Duodenal mucosa (tissue), 2 donors: ENCODE data around the gene SPATA2.
"Not testable (repeated sequence)": the region's sequence is repeated elsewhere in the genome, so short reads cannot be mapped to it uniquely, and the experiment has no call there.

Experiments used
- H3K27ac ChIP-seq: one replicate; pipeline ENCODE4 v1.7.0; 2013; ENCODE audit warnings: low read depth, low read length
- H3K27me3 ChIP-seq, 2 donors: one replicate each; pipeline ENCODE4 v1.7.0; 2013; ENCODE audit warnings: low read length in 2 of 2, control low read depth in 1 of 2; ENCODE audit not compliant: insufficient read depth in 2 of 2, control insufficient read depth in 1 of 2
- H3K36me3 ChIP-seq, 2 donors: one replicate each; pipeline ENCODE4 v1.7.0; 2013; ENCODE audit warnings: low read length in 2 of 2, control low read depth in 1 of 2; ENCODE audit not compliant: insufficient read depth in 2 of 2, control insufficient read depth in 1 of 2
- H3K4me1 ChIP-seq, 2 donors: one replicate each; pipeline ENCODE4 v1.7.0; 2013; ENCODE audit warnings: low read length in 2 of 2, control low read depth in 1 of 2; ENCODE audit not compliant: insufficient read depth in 2 of 2, control insufficient read depth in 1 of 2
- H3K4me3 ChIP-seq, 2 donors: one replicate each; pipeline ENCODE4 v1.7.0; 2013; ENCODE audit warnings: low read length in 2 of 2, low read depth in 1 of 2
- H3K9ac ChIP-seq, 2 donors: one replicate each; pipeline ENCODE4 v1.7.0; 2013; ENCODE audit warnings: low read length in 2 of 2, low read depth in 1 of 2
- H3K9me3 ChIP-seq, 2 donors: one replicate each; pipeline ENCODE4 v1.7.0; 2013; ENCODE audit warnings: low read length in 2 of 2, control low read depth in 1 of 2; ENCODE audit not compliant: control insufficient read depth in 1 of 2

SPATA2 gene

DNA sequence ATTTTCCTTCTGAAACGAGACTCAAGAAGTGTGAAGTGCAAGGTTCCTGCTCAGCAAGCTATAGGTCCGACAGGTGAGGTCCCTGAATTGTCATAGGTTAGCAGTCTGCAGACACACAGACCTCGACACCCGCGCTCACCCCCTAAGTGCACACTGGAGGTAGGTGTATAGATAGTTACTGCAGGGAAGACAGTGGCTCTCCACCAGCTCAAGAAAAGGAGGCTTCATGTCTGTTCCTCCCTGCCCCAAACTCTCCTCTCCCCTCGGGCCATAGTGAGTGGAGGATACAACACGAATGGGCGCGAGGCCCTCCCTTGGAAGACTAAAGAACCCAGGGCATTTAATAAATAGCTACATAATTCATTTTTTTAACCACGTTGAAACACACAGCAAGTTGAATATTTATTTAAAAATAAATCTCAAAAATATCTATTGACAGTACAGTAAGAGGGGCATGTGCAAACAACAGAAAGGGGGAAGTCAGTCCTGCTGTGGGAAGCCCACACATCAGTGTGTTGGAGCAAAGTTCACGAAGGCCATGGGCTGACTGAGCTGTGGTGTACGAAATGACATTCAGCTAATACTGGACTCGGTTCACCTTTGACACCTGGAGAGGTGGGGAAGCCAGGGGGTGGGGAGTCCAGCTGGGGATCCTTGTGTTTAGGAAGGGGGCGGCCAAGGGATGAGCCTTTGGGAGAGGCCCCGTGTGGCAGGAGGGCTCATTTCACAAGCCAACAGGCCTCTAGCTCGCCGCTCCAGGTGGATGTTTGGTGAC, 10.7 kb downstream of the SPATA2 start:
- H3K4me1 ChIP-seq = peaks cover 9 to 12% of the 10 kb centered on the region in 2 donors
- no peak overlapping the region for H3K27ac ChIP-seq
- H3K9ac ChIP-seq = no peak overlapping the region
- H3K4me3 ChIP-seq = no peak overlapping the region
- no peaks in the 10 kb centered on the region for H3K9me3 ChIP-seq
- H3K27me3 ChIP-seq = no peaks in the 10 kb centered on the region
- peaks cover 35 to 51% of the 10 kb centered on the region in 2 donors for H3K36me3 ChIP-seq

DNA sequence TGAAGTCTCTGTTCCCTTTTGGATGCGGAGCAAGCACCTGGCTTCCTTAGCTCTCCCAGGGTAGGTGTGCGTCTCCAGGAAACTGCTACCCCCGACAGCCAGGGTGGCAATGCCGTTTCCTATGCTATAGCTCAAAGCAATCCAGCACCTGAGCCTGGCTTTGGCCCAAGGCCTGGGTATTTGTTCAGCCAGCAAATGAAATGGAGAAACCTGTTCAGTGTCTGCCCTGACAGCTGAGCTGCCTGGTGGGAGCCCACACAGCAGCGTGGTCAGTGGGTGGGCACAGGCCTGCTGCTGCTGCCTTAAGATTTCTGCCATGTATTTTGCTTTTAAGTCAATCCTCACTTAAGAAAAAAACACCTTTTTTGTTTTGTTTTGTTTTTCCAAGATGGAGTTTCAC, 13.7 kb downstream of the SPATA2 start:
- H3K4me1 ChIP-seq = no peaks in the 10 kb centered on the region
- H3K9ac ChIP-seq = no peak overlapping the region
- peaks cover 25 to 33% of the 10 kb centered on the region in 2 donors for H3K36me3 ChIP-seq

DNA sequence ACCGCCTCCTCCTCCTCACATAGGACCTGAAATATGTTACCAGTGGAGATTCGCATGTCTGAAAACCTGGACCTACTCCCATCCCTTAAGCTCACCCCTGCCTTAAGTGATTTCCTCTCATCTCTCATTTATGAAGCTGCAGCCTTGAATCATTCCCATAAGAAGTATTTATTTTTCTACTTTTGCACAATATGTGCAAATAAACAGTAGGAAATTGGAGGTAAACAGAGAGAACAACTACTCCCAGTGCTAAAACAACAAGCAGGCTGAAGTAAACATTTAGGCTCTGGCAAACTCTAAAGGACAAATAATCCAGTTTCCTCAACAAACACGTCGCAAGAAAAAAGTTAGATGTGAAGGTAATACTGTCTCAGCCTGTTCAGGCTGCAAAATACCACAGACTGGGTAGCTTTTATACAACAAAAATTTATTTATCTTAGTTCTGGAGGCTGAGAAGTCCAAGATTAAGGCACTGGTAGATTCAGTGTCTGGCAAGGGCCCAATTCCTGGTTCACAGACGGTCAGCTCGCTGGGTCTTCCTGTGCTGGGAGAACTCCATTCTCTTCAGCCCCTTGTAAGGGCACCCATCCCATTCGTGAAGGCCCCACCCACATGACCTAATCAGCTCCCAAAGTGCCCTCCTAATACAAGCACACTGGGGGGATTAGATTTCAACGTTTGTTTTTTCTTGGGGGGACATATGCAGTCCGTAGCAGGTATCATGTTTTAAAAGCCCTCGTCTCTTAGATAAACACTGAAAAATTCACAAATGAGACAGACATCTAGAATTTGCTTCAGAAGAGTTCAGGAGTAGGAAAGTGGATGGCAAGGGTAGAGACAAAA, 15.6 kb downstream of the SPATA2 start:
- H3K36me3 ChIP-seq = peaks cover 7 to 14% of the 10 kb centered on the region in 2 donors
- no peaks in the 10 kb centered on the region for H3K27me3 ChIP-seq
- H3K9me3 ChIP-seq = no peaks in the 10 kb centered on the region
- no peak overlapping the region for H3K4me3 ChIP-seq
- H3K9ac ChIP-seq = no peak overlapping the region
- H3K4me1 ChIP-seq = no peaks in the 10 kb centered on the region
- no peak overlapping the region for H3K27ac ChIP-seq

More for the DNA sequence above, 13.7 kb downstream of the SPATA2 start:
- Histone ChIP-seq H3K4me3 (no peak overlapping the region), H3K27ac (no peak overlapping the region), H3K27me3 (no peaks in the 10 kb centered on the region), H3K9me3 (no peaks in the 10 kb centered on the region)

DNA sequence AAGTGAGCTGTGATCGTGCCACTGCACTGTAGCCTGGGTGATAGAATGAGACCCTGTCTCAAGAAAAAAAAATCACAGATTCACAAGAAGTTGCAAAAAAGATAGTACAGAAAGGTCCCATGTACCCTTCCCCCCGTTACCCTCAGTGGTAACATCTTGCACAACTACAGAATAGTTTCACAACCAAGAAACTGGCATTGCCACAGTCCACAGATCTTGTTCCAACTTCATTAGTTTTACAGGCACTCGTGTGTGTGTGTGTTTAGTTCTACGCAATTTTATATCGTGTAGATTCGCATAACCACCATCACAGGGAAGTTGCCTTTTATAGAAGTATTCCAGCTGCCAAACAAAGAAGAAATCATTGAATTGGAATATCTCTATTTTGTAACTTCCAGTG, 19.1 kb downstream of the SPATA2 start:
- H3K4me3 ChIP-seq = no peak overlapping the region
- no peak overlapping the region for H3K9ac ChIP-seq
- H3K36me3 ChIP-seq = no peaks in the 10 kb centered on the region
- peaks cover 7 to 18% of the 10 kb centered on the region in 2 donors for H3K4me1 ChIP-seq
- H3K27me3 ChIP-seq = no peaks in the 10 kb centered on the region
- H3K27ac ChIP-seq = no peak overlapping the region
- no peaks in the 10 kb centered on the region for H3K9me3 ChIP-seq

DNA sequence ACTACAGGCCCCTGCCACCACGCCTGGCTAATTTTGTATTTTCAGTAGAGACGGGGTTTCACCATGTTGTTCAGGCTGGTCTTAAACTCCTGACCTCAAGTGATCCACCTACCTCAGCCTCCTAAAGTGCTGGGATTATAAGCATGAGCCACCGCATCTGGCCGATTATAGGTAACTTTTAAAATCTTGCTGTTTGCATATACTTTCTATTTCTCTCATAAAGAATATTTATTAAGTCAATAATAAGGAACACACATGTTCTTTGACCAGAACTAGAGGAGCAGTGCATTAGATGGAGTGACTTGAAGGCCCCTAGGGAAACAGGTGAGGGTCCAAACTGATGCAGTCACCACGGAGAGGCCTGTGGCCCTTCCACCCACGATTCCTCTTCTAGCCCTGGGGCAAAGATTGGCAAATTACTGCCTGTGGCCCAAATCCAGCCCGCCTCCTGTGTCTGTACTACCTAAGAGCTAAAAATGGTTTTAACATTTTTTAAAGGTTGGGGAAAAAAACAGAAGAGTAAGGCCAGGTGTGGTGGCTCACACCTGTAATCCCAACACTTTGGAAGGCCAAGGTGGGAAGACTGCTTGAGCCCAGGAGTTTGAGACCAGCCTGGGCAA, 19.7 kb downstream of the SPATA2 start:
- H3K9ac ChIP-seq, H3K27me3 ChIP-seq, H3K27ac ChIP-seq, H3K36me3 ChIP-seq, H3K4me3 ChIP-seq, H3K9me3 ChIP-seq: not testable (repeated sequence)
- peaks cover 7 to 18% of the 10 kb centered on the region in 2 donors for H3K4me1 ChIP-seq

DNA sequence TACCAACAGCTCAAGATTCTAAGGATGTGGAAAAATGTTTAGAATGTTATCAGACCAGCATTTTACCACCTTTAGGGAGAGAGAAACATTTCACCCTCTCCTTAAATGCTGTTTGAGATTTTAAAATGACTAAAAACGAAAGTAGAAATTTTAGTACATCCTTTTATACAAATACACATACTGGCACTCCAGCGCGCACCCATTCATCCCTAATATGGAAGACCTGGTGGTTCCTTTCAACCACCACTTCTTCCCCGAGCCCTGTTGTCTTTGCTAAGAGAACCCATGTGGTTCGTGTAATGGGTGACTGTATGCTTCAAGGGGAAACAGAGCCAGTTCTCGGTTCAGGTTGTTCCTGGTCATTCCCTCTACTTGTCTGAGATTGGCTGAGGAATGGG, 21.3 kb downstream of the SPATA2 start:
- H3K4me3 ChIP-seq = no peak overlapping the region
- peaks cover 10 to 25% of the 10 kb centered on the region in 2 donors for H3K4me1 ChIP-seq
- no peaks in the 10 kb centered on the region for H3K9me3 ChIP-seq
- no peak overlapping the region for H3K9ac ChIP-seq
- no peaks in the 10 kb centered on the region for H3K27me3 ChIP-seq
- no peak overlapping the region for H3K27ac ChIP-seq
- no peaks in the 10 kb centered on the region for H3K36me3 ChIP-seq

DNA sequence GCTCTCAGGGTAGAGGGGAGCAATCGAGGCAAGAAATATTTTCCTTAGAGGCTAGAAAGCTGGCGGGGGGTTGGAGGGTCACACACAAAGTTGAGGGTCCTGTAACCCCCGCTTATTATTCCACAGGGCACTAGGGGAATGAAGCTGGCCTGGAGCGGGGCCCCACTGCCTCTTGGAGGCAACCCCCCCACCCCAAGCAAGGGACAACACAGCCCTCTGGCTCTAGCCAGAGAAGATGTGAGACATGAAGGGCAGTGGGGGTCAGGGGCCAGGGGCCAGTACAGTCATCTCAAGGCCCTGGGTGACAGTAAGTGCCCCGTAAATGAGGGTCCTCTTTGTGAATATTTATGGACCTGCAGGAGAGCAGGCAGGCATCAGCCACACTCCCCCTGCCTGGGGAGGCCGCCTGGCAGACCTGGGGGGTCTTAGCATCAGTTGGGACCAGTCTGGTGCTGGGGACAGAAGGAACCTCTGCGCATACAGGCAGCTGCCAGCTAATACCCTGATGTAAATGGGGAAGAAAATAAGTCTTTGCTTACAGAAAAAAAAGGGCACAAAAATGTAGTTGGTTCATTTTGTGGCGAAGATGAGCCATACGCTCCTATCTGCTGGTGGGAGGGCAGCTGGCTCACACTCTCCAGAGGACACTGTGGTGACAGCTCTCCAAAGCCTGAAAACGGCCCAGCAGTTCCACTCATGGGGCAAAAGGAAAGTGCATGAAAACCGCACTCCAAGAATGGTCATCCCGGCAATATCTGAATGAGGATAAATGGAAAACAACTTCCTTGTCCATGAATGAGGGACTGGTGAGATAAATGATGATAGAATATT, 21.9 kb downstream of the SPATA2 start:
- Histone ChIP-seq H3K4me3 (no peak overlapping the region), H3K9me3 (no peaks in the 10 kb centered on the region), H3K27ac (no peak overlapping the region), H3K36me3 (no peaks in the 10 kb centered on the region), H3K4me1 (peaks cover 16 to 25% of the 10 kb centered on the region in 2 donors), H3K27me3 (no peaks in the 10 kb centered on the region), H3K9ac (no peak overlapping the region)

DNA sequence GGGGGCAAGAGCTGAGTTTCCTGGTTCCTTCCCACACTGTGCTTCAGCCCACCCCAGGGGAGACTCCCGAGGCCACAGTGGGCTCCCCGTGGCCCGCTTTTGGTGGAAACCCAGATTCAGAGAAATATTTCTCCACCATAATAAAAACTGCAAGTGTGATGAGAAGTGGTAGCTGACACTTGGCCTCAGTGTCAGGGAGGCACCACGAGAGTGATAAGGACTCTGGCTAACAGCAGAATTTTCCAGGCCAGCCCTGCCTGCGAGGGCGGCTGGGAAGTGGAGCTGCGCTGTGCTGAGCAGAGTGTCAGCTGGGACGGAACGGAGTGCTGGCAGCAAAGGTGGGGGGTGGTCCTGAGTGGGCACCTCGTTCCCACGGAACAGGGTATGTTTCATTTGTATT, 22.5 kb downstream of the SPATA2 start:
- H3K36me3 ChIP-seq = peaks cover 0 to 6% of the 10 kb centered on the region in 2 donors
- peaks cover 20 to 25% of the 10 kb centered on the region in 2 donors for H3K4me1 ChIP-seq
- H3K4me3 ChIP-seq = no peak overlapping the region
- H3K9me3 ChIP-seq = no peaks in the 10 kb centered on the region
- no peak overlapping the region for H3K9ac ChIP-seq
- no peaks in the 10 kb centered on the region for H3K27me3 ChIP-seq
- H3K27ac ChIP-seq = no peak overlapping the region

DNA sequence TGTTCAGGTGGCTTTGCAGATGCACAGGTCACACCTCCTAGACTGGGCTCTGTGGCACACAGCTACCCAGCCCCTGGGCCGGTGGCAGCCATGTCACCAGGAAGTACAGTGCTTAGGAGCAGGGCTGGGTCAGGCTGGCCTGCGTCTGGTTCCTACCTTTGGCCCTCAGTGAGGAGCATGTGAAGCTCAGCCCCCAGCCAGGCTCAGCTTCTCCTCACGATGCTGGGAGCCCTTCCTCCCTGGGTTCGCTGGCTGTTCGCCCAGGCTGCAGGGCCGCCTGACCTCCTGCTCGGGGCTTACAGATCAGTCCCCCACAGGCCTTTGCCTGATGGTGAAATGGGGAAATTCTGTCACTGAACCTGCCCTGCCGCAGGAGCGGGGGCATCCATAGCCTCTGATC, 23.1 kb downstream of the SPATA2 start:
- Histone ChIP-seq H3K4me3 (no peak overlapping the region), H3K4me1 (peaks cover 20 to 25% of the 10 kb centered on the region in 2 donors), H3K9ac (no peak overlapping the region), H3K9me3 (no peaks in the 10 kb centered on the region), H3K27ac (no peak overlapping the region), H3K36me3 (peaks cover 0 to 10% of the 10 kb centered on the region in 2 donors), H3K27me3 (no peaks in the 10 kb centered on the region)
